ENCODE data around the gene POLR1D.

The POLR1D gene, protein sequence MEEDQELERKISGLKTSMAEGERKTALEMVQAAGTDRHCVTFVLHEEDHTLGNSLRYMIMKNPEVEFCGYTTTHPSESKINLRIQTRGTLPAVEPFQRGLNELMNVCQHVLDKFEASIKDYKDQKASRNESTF

DNA sequence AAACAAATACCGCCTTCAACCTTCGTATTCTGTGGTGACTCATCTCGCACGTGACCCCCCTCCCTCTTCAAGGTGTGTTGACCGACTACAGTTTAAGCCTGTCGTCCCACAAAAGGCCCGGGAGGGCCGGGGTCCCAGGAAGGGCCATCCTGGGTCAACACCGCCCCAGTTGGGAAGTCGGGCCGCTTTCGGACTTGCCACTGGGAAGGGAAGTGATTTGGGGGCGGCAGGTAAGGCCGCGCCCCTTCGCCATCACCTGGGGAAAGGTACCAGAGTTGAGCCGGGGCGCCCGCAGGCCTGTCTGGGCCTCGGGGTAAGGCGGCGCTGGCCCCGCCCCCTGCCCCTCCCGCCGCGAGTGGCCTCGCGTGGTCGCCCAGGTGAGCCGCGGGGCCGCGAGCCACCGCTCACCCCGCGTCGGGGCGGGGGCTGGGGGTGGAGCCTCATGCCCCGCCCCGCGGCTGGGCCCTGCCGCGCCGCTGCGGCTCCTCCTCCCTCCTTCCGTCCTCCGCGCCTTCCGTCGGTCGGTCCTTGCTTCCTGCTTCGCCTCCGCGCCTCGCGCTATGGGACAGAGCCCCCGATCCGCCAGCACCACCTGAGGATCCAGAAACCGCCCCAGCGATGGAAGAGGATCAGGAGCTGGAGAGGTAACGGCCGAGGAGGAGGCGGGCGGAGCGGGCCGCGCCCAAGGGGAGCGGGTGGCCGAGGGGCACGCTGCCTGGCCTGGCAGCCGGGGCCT lies at the start of gene POLR1D:
Gene POLR1D (plus strand): TSS at position 527 of the 736 bp plus-strand sequence. CDS start 92 bp downstream, at position 619.
- Histone ChIP-seq H3K79me2 (peaks cover 9% of the 10 kb centered on the region), H2AFZ (peak within 1 kb of the TSS; percentile 88), H3K9ac (peak within 1 kb of the TSS; percentile 50), H3K27ac (peak within 1 kb of the TSS; percentile 98), H3K4me2 (ENCODE audit: low read length) (peak within 1 kb of the TSS; percentile 97), H3K9me3 (ENCODE audit: control insufficient read depth, low read length) (no peaks in the 10 kb centered on the region), H3K4me1 (peaks cover 3% of the 10 kb centered on the region), H3K36me3 (ENCODE audit: control insufficient read depth, insufficient read depth, low read length) (no peaks in the 10 kb centered on the region), H3K4me3 (ENCODE audit: low read depth, low read length) (peak within 1 kb of the TSS; percentile 86), H3K27me3 (ENCODE audit: control insufficient read depth, insufficient read depth, low read length) (no peaks in the 10 kb centered on the region)
- TF ChIP-seq, protein P1, sequence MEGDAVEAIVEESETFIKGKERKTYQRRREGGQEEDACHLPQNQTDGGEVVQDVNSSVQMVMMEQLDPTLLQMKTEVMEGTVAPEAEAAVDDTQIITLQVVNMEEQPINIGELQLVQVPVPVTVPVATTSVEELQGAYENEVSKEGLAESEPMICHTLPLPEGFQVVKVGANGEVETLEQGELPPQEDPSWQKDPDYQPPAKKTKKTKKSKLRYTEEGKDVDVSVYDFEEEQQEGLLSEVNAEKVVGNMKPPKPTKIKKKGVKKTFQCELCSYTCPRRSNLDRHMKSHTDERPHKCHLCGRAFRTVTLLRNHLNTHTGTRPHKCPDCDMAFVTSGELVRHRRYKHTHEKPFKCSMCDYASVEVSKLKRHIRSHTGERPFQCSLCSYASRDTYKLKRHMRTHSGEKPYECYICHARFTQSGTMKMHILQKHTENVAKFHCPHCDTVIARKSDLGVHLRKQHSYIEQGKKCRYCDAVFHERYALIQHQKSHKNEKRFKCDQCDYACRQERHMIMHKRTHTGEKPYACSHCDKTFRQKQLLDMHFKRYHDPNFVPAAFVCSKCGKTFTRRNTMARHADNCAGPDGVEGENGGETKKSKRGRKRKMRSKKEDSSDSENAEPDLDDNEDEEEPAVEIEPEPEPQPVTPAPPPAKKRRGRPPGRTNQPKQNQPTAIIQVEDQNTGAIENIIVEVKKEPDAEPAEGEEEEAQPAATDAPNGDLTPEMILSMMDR (IDR thresholded peaks at IDR 0.05): no peak

DNA sequence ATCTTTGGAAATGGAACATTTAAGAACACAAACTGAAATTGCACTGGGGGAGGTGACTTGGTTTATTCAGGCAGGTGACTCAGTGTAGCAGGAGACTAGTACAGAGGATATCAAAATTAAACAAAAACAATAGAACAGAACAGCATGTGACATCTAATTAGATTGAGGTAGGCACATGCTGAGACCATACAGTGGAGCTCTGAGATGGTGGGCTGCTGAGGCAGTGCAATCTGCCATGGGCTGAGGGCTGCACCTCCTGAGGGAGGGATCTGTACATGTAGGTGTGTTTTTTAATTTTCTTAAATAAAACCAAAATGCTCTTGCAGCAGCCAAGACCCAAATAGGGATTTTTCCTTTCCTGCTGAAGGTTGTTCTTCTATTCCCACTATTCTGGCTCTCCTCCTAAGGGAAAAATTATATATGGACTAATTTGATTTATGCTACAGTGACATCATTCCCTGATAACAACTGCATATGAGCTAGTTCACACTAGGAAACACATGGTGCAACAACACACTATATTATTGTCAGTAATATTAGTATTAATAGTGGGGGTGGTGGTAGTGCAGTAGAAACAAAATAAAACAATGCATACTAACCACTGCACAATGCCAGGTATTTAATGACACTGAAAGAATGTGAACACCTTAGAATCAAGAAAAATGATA lies 49.3 kb upstream of the POLR1D start:
- H3K79me2 ChIP-seq: no peaks in the 10 kb centered on the region
- H2AFZ ChIP-seq: no peak overlapping the region
- H3K4me1 ChIP-seq: no peaks in the 10 kb centered on the region
- no peaks in the 10 kb centered on the region for H3K9me3 ChIP-seq (ENCODE audit: control insufficient read depth, low read length)
- H3K4me2 ChIP-seq (ENCODE audit: low read length): no peak overlapping the region
- TF ChIP-seq, protein P1 (IDR thresholded peaks at IDR 0.05): no peak
- no peak overlapping the region for H3K9ac ChIP-seq
- no peak overlapping the region for H3K27ac ChIP-seq
- no peak overlapping the region for H3K4me3 ChIP-seq (ENCODE audit: low read depth, low read length)
- no peaks in the 10 kb centered on the region for H3K27me3 ChIP-seq (ENCODE audit: control insufficient read depth, insufficient read depth, low read length)
- H3K36me3 ChIP-seq (ENCODE audit: control insufficient read depth, insufficient read depth, low read length): no peaks in the 10 kb centered on the region

DNA sequence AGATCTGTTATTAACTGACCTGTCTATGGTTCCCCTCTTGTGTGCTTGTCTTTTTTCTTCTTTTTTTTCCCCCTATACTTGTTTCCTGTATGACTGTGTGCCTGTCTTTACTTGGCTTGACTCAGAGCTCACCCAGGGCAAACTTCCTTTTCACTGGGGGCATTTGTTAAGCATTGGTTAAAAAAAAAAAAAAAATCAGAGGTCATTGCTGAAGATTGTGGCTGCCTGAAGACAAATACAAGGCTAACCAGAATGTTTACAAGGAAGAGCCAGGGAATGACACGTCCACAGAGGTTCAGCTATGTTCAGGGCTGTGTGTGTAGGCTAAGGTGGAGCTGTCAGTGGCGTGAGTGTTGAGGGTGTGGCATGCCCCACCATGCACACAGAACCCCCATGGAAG lies 48.4 kb upstream of the POLR1D start:
- Histone ChIP-seq H2AFZ (no peak overlapping the region), H3K4me3 (ENCODE audit: low read depth, low read length) (no peak overlapping the region), H3K9ac (no peak overlapping the region), H3K4me2 (ENCODE audit: low read length) (no peak overlapping the region), H3K4me1 (no peaks in the 10 kb centered on the region), H3K9me3 (ENCODE audit: control insufficient read depth, low read length) (no peaks in the 10 kb centered on the region), H3K79me2 (no peaks in the 10 kb centered on the region), H3K27ac (no peak overlapping the region), H3K36me3 (ENCODE audit: control insufficient read depth, insufficient read depth, low read length) (no peaks in the 10 kb centered on the region), H3K27me3 (ENCODE audit: control insufficient read depth, insufficient read depth, low read length) (no peaks in the 10 kb centered on the region)
- TF ChIP-seq, protein P1 (IDR thresholded peaks at IDR 0.05): no peak

DNA sequence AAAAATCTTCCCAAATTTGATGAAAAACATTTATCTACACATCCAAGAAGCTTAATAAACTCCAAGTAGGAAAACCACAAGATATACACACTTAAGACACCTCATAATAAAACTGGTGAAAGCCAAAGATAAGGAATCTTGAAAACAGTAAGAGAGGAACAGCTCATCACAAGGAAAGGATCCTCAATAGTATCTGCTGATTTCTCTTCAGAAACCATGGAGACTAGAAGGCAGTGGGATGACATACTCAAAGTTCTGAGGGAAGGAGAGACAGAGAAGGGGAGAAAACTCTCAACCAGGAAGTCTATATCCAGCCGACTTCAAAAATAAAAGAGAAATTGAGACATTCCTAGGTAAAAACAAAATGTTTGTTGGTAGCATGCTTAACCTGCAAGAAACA lies 47.0 kb upstream of the POLR1D start:
- Histone ChIP-seq H3K79me2 (no peaks in the 10 kb centered on the region), H3K4me2 (ENCODE audit: low read length) (no peak overlapping the region), H3K9ac (no peak overlapping the region), H3K36me3 (ENCODE audit: control insufficient read depth, insufficient read depth, low read length) (no peaks in the 10 kb centered on the region), H2AFZ (no peak overlapping the region), H3K4me3 (ENCODE audit: low read depth, low read length) (no peak overlapping the region), H3K9me3 (ENCODE audit: control insufficient read depth, low read length) (no peaks in the 10 kb centered on the region), H3K27me3 (ENCODE audit: control insufficient read depth, insufficient read depth, low read length) (no peaks in the 10 kb centered on the region), H3K4me1 (no peaks in the 10 kb centered on the region), H3K27ac (no peak overlapping the region)
- TF ChIP-seq, protein P1 (IDR thresholded peaks at IDR 0.05): no peak
